GM12892 (cell line): ENCODE data around the gene LYL1.

Experiments used
- POLR2A ChIP-seq: IDR thresholded peaks from 2 replicates; pipeline ENCODE4 v1.6.1; 2011; ENCODE audit warnings: low read depth, low read length, control low read depth
- POLR2AphosphoS5 ChIP-seq: IDR thresholded peaks from 2 replicates; pipeline ENCODE4 v1.6.1; 2011; ENCODE audit warnings: low read depth, low read length, control low read depth
- TAF1 ChIP-seq: IDR thresholded peaks from 2 replicates; pipeline ENCODE4 v1.6.1; 2011; ENCODE audit warnings: low read depth, mild to moderate bottlenecking, control low read depth, low read length, borderline replicate concordance

DNA sequence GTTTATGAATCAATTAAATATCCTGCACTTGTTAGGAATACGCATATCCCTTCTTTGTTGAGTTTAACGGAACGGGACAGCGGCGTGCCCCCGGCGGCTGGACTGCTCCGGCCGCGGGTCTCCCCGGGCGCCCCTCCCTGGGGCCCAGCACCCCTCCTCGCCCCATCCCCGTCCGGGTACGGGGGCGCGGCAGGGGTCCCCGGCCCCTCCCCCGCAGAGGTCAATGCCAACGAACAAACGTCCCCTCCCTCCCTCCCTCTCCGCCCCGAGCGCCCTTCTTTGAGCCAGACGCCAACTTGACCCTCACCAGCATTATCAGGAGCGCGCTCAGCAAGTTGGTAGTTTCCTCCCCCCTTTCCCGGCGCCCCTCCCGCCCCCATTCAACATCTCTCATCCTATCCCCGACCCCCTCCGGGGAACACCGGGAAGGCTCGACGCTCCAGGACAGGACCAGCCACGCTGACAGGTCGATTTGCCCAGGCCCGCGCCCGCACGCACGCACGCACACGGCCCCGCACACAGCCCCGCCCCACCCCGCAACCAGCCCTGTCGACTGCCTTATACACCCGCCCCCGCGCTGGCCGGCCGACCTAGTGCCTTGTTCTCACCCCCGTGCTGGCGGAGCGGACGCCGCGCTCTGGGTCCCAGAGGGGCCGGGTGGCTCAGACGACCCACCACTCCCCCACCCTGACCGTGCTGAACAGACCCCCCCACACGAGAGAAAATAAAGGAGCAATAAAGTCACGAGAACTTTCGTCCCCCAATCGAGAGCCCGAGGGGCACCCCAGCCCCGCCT lies 5.0 kb downstream of the LYL1 start:
- TF ChIP-seq POLR2A (no peak), POLR2AphosphoS5 (no peak), TAF1 (no peak)
